H1 (cell line): Measurements from ENCODE around the gene TIMELESS. TPM values are rescaled to one million over a fixed set of nuclear protein-coding genes. Genes with fewer than 3 reads are reported as not detected.

Experiments
- CTCF ChIA-PET: fragments of 300-600 bp; sonication (Branson Sonifier 250); formaldehyde crosslinking; loops from one replicate; lab custom pipeline; 2021; ENCODE audit not compliant: partially characterized antibody; lab: Charles Lee
- POLR2A ChIA-PET: fragments of 300-600 bp; sonication (Branson Sonifier 250); formaldehyde crosslinking; loops from one replicate; lab custom pipeline; 2021; ENCODE audit warnings: inconsistent platforms; ENCODE audit not compliant: partially characterized antibody; lab: Charles Lee
- DNase-seq, 2 experiments: peaks; one replicate each; pipeline versions ENCODE4 v3.0.0 to v3.0.0-alpha.2; 2010 to 2022; ENCODE audit warnings: low spot score in 2 of 2, low read depth in 1 of 2, mixed read lengths in 1 of 2
- FAIRE-seq: peaks from 2 replicates; lab custom pipeline; 2011; peaks lifted over from hg19 to GRCh38; lab: Jason Lieb, UNC
- H2AFZ ChIP-seq: 2 replicates; pipeline ENCODE4 v1.8.1; 2012; ENCODE audit warnings: low read length, inconsistent platforms
- H2AK5ac ChIP-seq: 2 replicates; pipeline ENCODE4 v1.6.1; 2013; ENCODE audit warnings: low read depth, low read length
- H2BK120ac ChIP-seq: replicated peaks from 2 replicates; pipeline ENCODE3; 2013; ENCODE audit warnings: low read depth, low read length, inconsistent platforms
- H2BK12ac ChIP-seq: 2 replicates; pipeline ENCODE4 v1.6.1; 2013; ENCODE audit warnings: low read depth, low read length
- H2BK15ac ChIP-seq: 2 replicates; pipeline ENCODE4 v1.6.1; 2013; ENCODE audit warnings: low read length
- H2BK20ac ChIP-seq: 2 replicates; pipeline ENCODE4 v1.6.1; 2013; ENCODE audit warnings: low read length
- H2BK5ac ChIP-seq: 2 replicates; pipeline ENCODE4 v1.6.1; 2013; ENCODE audit warnings: low read depth, low read length
- H3K14ac ChIP-seq: 2 replicates; pipeline ENCODE4 v1.6.1; 2013; ENCODE audit warnings: inconsistent platforms; ENCODE audit not compliant: insufficient read length
- H3K18ac ChIP-seq: 2 replicates; pipeline ENCODE4 v1.6.1; 2013; ENCODE audit warnings: low read length; ENCODE audit errors: extremely low read depth
- H3K23ac ChIP-seq: 2 replicates; pipeline ENCODE4 v1.6.1; 2013; ENCODE audit warnings: inconsistent platforms; ENCODE audit not compliant: insufficient read length
- H3K23me2 ChIP-seq: 2 replicates; pipeline ENCODE4 v1.6.1; 2013; ENCODE audit warnings: low read depth, low read length
- H3K27ac ChIP-seq: 2 replicates; pipeline ENCODE4 v1.6.1; 2011; ENCODE audit warnings: low read depth, low read length, inconsistent platforms
- H3K27me3 ChIP-seq, 4 experiments: replicated peaks in 1 of 4; 1 replicate in 1 of 4; 2 replicates in 3 of 4; pipeline versions ENCODE4 v1.6.1 to v1.8.1; 2011 to 2013; ENCODE audit warnings: low read length in 3 of 4, mild to moderate bottlenecking in 3 of 4, inconsistent platforms in 2 of 4, mixed read lengths in 2 of 4, moderate library complexity in 1 of 4; ENCODE audit not compliant: control insufficient read depth in 3 of 4, insufficient read depth in 3 of 4; ENCODE audit errors: extremely low read depth in 1 of 4
- H3K36me3 ChIP-seq, 4 experiments: 2 replicates each; pipeline versions ENCODE4 v1.6.1 to v1.8.1; 2011 to 2013; ENCODE audit warnings: mild to moderate bottlenecking in 4 of 4, low read length in 3 of 4, moderate library complexity in 2 of 4, control low read depth in 1 of 4, inconsistent platforms in 1 of 4; ENCODE audit not compliant: insufficient read depth in 4 of 4, control insufficient read depth in 2 of 4
- H3K4ac ChIP-seq: replicated peaks from 2 replicates; pipeline ENCODE3; 2013; ENCODE audit warnings: low read length, low read depth, mixed read lengths, inconsistent platforms; ENCODE audit not compliant: insufficient read length
- H3K4me1 ChIP-seq, 4 experiments: replicated peaks in 1 of 4; 1 replicate in 1 of 4; 2 replicates in 3 of 4; pipeline versions ENCODE4 v1.6.1 to v1.8.1; 2011 to 2013; ENCODE audit warnings: low read length in 3 of 4, inconsistent platforms in 2 of 4, mixed read lengths in 1 of 4; ENCODE audit not compliant: insufficient read depth in 4 of 4, control insufficient read depth in 3 of 4
- H3K4me2 ChIP-seq, 2 experiments: 2 replicates each; pipeline versions ENCODE4 v1.6.1 to v1.8.1; 2011 to 2013; ENCODE audit warnings: low read depth in 2 of 2, low read length in 2 of 2, control low read depth in 1 of 2, inconsistent platforms in 1 of 2, mild to moderate bottlenecking in 1 of 2; ENCODE audit not compliant: insufficient read depth in 1 of 2
- H3K4me3 ChIP-seq, 4 experiments: fragments of 200-600, 300-600 bp in 1 of 4; sonication (generic), shearing (Covaris generic), sonication (Bioruptor Twin) in 1 of 4; 2 replicates each; pipeline versions ENCODE4 v1.5.1 to v1.8.1; 2011 to 2016; ENCODE audit warnings: low read length in 4 of 4, low read depth in 3 of 4, control low read depth in 2 of 4, inconsistent platforms in 2 of 4, mild to moderate bottlenecking in 2 of 4, mixed read lengths in 1 of 4, moderate library complexity in 1 of 4; ENCODE audit not compliant: insufficient read depth in 2 of 4; ENCODE audit errors: extremely low read depth in 1 of 4
- H3K56ac ChIP-seq: replicated peaks from 2 replicates; pipeline ENCODE3; 2013; ENCODE audit warnings: low read depth, mild to moderate bottlenecking, mixed read lengths, low read length, inconsistent platforms; ENCODE audit not compliant: insufficient read length
- H3K79me1 ChIP-seq: 2 replicates; pipeline ENCODE4 v1.6.1; 2013; ENCODE audit warnings: low read depth, low read length, control low read depth
- H3K79me2 ChIP-seq, 2 experiments: 2 replicates each; pipeline versions ENCODE4 v1.6.1 to v1.8.1; 2012 to 2013; ENCODE audit warnings: low read length in 2 of 2, mild to moderate bottlenecking in 2 of 2, inconsistent platforms in 1 of 2; ENCODE audit not compliant: insufficient read depth in 2 of 2, control insufficient read depth in 1 of 2
- H3K9ac ChIP-seq, 4 experiments: replicated peaks in 1 of 4; 1 replicate in 1 of 4; 2 replicates in 3 of 4; pipeline versions ENCODE4 v1.6.1 to v1.8.1; 2011 to 2013; ENCODE audit warnings: low read depth in 3 of 4, low read length in 3 of 4, control low read depth in 2 of 4, mild to moderate bottlenecking in 2 of 4, moderate library complexity in 2 of 4, inconsistent platforms in 1 of 4; ENCODE audit errors: extremely low read depth in 1 of 4
- H3K9me3 ChIP-seq, 2 experiments: 2 replicates each; pipeline versions ENCODE4 v1.6.1 to v1.8.1; 2012 to 2013; ENCODE audit warnings: mild to moderate bottlenecking in 2 of 2, moderate library complexity in 2 of 2, control low read depth in 1 of 2, inconsistent platforms in 1 of 2, low read depth in 1 of 2, low read length in 1 of 2, mixed read lengths in 1 of 2; ENCODE audit not compliant: insufficient read depth in 2 of 2
- H4K20me1 ChIP-seq, 2 experiments: replicated peaks in 1 of 2; 2 replicates each; pipeline versions ENCODE3 to v1.8.1; 2011 to 2013; ENCODE audit warnings: inconsistent platforms in 2 of 2, low read length in 2 of 2, mild to moderate bottlenecking in 1 of 2; ENCODE audit not compliant: insufficient read depth in 2 of 2, control insufficient read depth in 1 of 2
- H4K5ac ChIP-seq: 2 replicates; pipeline ENCODE4 v1.6.1; 2013; ENCODE audit warnings: low read length, low read depth, mixed read lengths, inconsistent platforms; ENCODE audit not compliant: insufficient read length
- H4K8ac ChIP-seq: 2 replicates; pipeline ENCODE4 v1.8.0; 2013; ENCODE audit warnings: mild to moderate bottlenecking, moderate library complexity, low read length, inconsistent platforms; ENCODE audit not compliant: insufficient read depth; ENCODE audit errors: extremely low read depth
- H4K91ac ChIP-seq: replicated peaks from 2 replicates; pipeline ENCODE3; 2013; ENCODE audit warnings: low read length, mixed read lengths, inconsistent platforms; ENCODE audit not compliant: insufficient read length
- BACH1 ChIP-seq: IDR thresholded peaks from 2 replicates; pipeline ENCODE4 v1.6.1; 2012; ENCODE audit warnings: low read length, improper control_type of control experiment
- EP300 ChIP-seq, 2 experiments: IDR thresholded peaks; 1 replicate in 1 of 2; 2 replicates in 1 of 2; pipeline ENCODE4 v1.6.1; 2011 to 2012; ENCODE audit warnings: low read depth in 2 of 2, low read length in 2 of 2, mild to moderate bottlenecking in 2 of 2, borderline replicate concordance in 1 of 2, inconsistent platforms in 1 of 2, moderate library complexity in 1 of 2
- EZH2 ChIP-seq: fragments of 200-600 bp; sonication (generic); IDR thresholded peaks from 2 replicates; pipeline ENCODE4 v1.7.1; 2012; ENCODE audit warnings: low read depth, mild to moderate bottlenecking, moderate library complexity, low read length, inconsistent platforms; ENCODE audit not compliant: severe bottlenecking
- NRF1 ChIP-seq: IDR thresholded peaks from 2 replicates; pipeline ENCODE4 v1.6.1; 2011; ENCODE audit warnings: mild to moderate bottlenecking, low read depth, low read length, improper control_type of control experiment
- PHF8 ChIP-seq: fragments of 200-600 bp; sonication (generic); conservative IDR thresholded peaks from 2 replicates; pipeline ENCODE4 v1.7.1; 2012; ENCODE audit warnings: low read depth, mild to moderate bottlenecking, inconsistent platforms, low read length, moderate library complexity
- SIN3A ChIP-seq, 2 experiments: IDR thresholded peaks in 1 of 2; conservative IDR thresholded peaks in 1 of 2; 2 replicates each; pipeline ENCODE4 v1.6.1; 2011 to 2012; ENCODE audit warnings: low read length in 2 of 2, improper control_type of control experiment in 1 of 2, low read depth in 1 of 2, mild to moderate bottlenecking in 1 of 2
- SIRT6 ChIP-seq: IDR thresholded peaks from one replicate; pipeline ENCODE4 v1.7.1; 2012; ENCODE audit warnings: low read length, inconsistent platforms
- SP2 ChIP-seq: IDR thresholded peaks from 2 replicates; pipeline ENCODE4 v1.6.1; 2012; ENCODE audit warnings: mild to moderate bottlenecking, low read length, inconsistent platforms
- SP4 ChIP-seq: IDR thresholded peaks from 2 replicates; pipeline ENCODE4 v1.6.1; 2012; ENCODE audit warnings: low read length, inconsistent platforms
- TCF12 ChIP-seq: IDR thresholded peaks from 2 replicates; pipeline ENCODE4 v1.6.1; 2011; ENCODE audit warnings: low read depth, mild to moderate bottlenecking, low read length
- TEAD4 ChIP-seq: IDR thresholded peaks from 2 replicates; pipeline ENCODE4 v1.6.1; 2012; ENCODE audit warnings: low read depth, low read length, inconsistent platforms, mixed read lengths
- YY1 ChIP-seq: IDR thresholded peaks from 2 replicates; pipeline ENCODE4 v1.6.1; 2011; ENCODE audit warnings: low read depth, mild to moderate bottlenecking, low read length
- WGBS, 2 experiments: shearing (Covaris generic) in 1 of 2; methylation state at CpG; one replicate each; pipeline versions ENCODE4 v1.1.6 to v1.1.7; 2013 to 2015; ENCODE audit warnings: low lambda C conversion rate in 2 of 2, mixed read lengths in 2 of 2, inconsistent platforms in 1 of 2, low coverage in 1 of 2, missing lambda C conversion rate in 1 of 2; ENCODE audit not compliant: insufficient replicate concordance in 2 of 2, insufficient coverage in 1 of 2, insufficient read length in 1 of 2; ENCODE audit errors: extremely low coverage in 1 of 2, missing lambda C conversion rate in 1 of 2; 5-methylcytosine and 5-hydroxymethylcytosine counted together
- polyA plus RNA-seq, 7 experiments: library from polyadenylated mRNA; depleted of rRNA in 3 of 7; stranded (reverse) in 5 of 7; unstranded in 2 of 7; fragments of >200 nt in 5 of 7; fragments of 200-250 nt in 2 of 7; gene quantifications; 1 replicate in 5 of 7; 2 replicates in 1 of 7; 4 replicates in 1 of 7; pipeline versions ENCODE4 v1.2.1 to v1.2.3, GENCODE V29; 2011 to 2013; ENCODE audit warnings: missing spikeins in 2 of 7, mixed read lengths in 2 of 7
- total RNA-seq: library from RNA; stranded (reverse); fragmentation: NEBNext Ultra II Directional; extraction: Animal tissue kit (Norgen Biotek cat#: 25700); gene quantifications from 2 replicates; pipeline ENCODE4 v1.2.1, GENCODE V29; 2021

Gene TIMELESS
- total and polyA plus RNA-seq, 2 of the 8 experiments (the other 6 are each of a cell fraction or from before 2014, with no cell fraction given), result 17.1 to 86.7 TPM

- no peak overlapping the region for H2BK120ac ChIP-seq
- H3K27me3 ChIP-seq, result no peaks in the 10 kb centered on the region
- no peak overlapping the region for H3K23ac ChIP-seq
- 87% methylated on average over 6 of the region's 6 CpGs; no CpG with 5 or more reads in 1 of the 2 experiments for WGBS, 2 experiments
- no peak overlapping the region for H3K4ac ChIP-seq
- ChIA-PET POLR2A (interaction anchor here (0.7 to 1.5 kb wide), 8 partner anchors 9 to 181 kb away, joined by 3 to 9 read pairs (median 3); partner anchors contain the start of gene IL23A), CTCF (interaction anchor here (0.8 to 2.4 kb wide), 10 partner anchors 11 to 179 kb away, joined by 3 to 9 read pairs (median 3); partner anchors contain the start of genes STAT2 and TIMELESS)
- H2BK15ac ChIP-seq, result no peak overlapping the region
- H3K79me1 ChIP-seq, result no peaks in the 10 kb centered on the region
- H2BK5ac ChIP-seq, result no peak overlapping the region
- FAIRE-seq, result no peak
- peaks cover 0 to 6% of the 10 kb centered on the region in 2 experiments for H4K20me1 ChIP-seq
- H3K9me3 ChIP-seq, result no peaks in the 10 kb centered on the region
- H3K23me2 ChIP-seq, result no peaks in the 10 kb centered on the region
- no peaks in the 10 kb centered on the region for H3K79me2 ChIP-seq
- H4K91ac ChIP-seq, result no peak overlapping the region
- no peak overlapping the region for H4K8ac ChIP-seq
- no peak overlapping the region for H4K5ac ChIP-seq
- H3K27ac ChIP-seq, result no peak overlapping the region
- H2BK20ac ChIP-seq, result no peak overlapping the region
- H2AK5ac ChIP-seq, result no peak overlapping the region
- no peak for DNase-seq
- no peaks in the 10 kb centered on the region for H3K4me1 ChIP-seq
- no peak overlapping the region for H2AFZ ChIP-seq
- no peak overlapping the region for H3K18ac ChIP-seq
- no peak overlapping the region for H3K4me2 ChIP-seq
- H3K36me3 ChIP-seq, result peaks cover 0 to 22% (median 4%) of the 10 kb centered on the region in 4 experiments; a peak in 5 of 8 replicates
- no peak overlapping the region for H3K9ac ChIP-seq
- no peak overlapping the region for H3K56ac ChIP-seq
- no peak overlapping the region for H3K4me3 ChIP-seq
- no peak overlapping the region for H2BK12ac ChIP-seq
- H3K14ac ChIP-seq, result no peak overlapping the region
- TF ChIP-seq BACH1 (no peak), YY1 (no peak), SP2 (no peak), NRF1 (no peak), EZH2 (no peak), TCF12 (no peak), SIRT6 (no peak), TEAD4 (no peak), EP300 (IDR thresholded peaks at IDR 0.05; ENCODE audit: borderline replicate concordance in 1 of 2, low read depth in 2 of 2, low read length in 2 of 2) (no peak), SP4 (no peak), PHF8 (no peak), SIN3A (conservative IDR thresholded peaks at IDR 0.05 in 1 of 2, IDR thresholded peaks at IDR 0.05 in 1 of 2; ENCODE audit: low read depth in 1 of 2, low read length in 2 of 2) (no peak)
Observed at GRCh38 chr12:56411781-56412639, 37.2 kb downstream of the TIMELESS start.
